HG02798 (cell line): Measurements from ENCODE around the gene GRIK4.
"Not testable (repeated sequence)": the region's sequence is repeated elsewhere in the genome, so short reads cannot be mapped to it uniquely, and the experiment has no call there.

Source experiments
- ATAC-seq: cut with Tn5 transposase; IDR thresholded peaks from one replicate; pipeline ENCODE4 v1.9.1; 2021; ENCODE audit warnings: mild to moderate bottlenecking; ENCODE audit not compliant: unreplicated experiment, poor library complexity

Gene GRIK4

GRCh38 chr11:120511116-120511819, at the start of gene GRIK4:
TSS of gene GRIK4 (plus strand) at chr11:120511748. CDS start at chr11:120660319, 148,571 bp downstream.
- ATAC-seq, result peak; percentile 87

- ATAC-seq, result no peak
Observed at GRCh38 chr11:120462825-120463224, 48.7 kb upstream of the GRIK4 start.

GRCh38 chr11:120465921-120466534, 45.5 kb upstream of the GRIK4 start:
- ATAC-seq, result no peak

- no peak for ATAC-seq
Observed at GRCh38 chr11:120467627-120468026, 43.9 kb upstream of the GRIK4 start.

- no peak for ATAC-seq
Observed at GRCh38 chr11:120471131-120471530, 40.4 kb upstream of the GRIK4 start.

- no peak for ATAC-seq
Observed at GRCh38 chr11:120471994-120472393, 39.6 kb upstream of the GRIK4 start.

- ATAC-seq, result no peak
Observed at GRCh38 chr11:120473503-120473902, 38.0 kb upstream of the GRIK4 start.

- no peak for ATAC-seq
Observed at GRCh38 chr11:120482149-120482548, 29.4 kb upstream of the GRIK4 start.

- no peak for ATAC-seq
Observed at GRCh38 chr11:120484722-120485121, 26.8 kb upstream of the GRIK4 start.

GRCh38 chr11:120486138-120486537, 25.4 kb upstream of the GRIK4 start:
- ATAC-seq, result no peak

GRCh38 chr11:120489799-120490198, 21.7 kb upstream of the GRIK4 start:
- no peak for ATAC-seq

GRCh38 chr11:120492486-120492885, 19.1 kb upstream of the GRIK4 start:
- ATAC-seq, result no peak

GRCh38 chr11:120494595-120494994, 17.0 kb upstream of the GRIK4 start:
- no peak for ATAC-seq

- ATAC-seq, result peak; percentile 47
Observed at GRCh38 chr11:120499088-120499487, 12.5 kb upstream of the GRIK4 start.

GRCh38 chr11:120499859-120500258, 11.7 kb upstream of the GRIK4 start:
- no peak for ATAC-seq

- ATAC-seq, result no peak
Observed at GRCh38 chr11:120500414-120501071, 11.0 kb upstream of the GRIK4 start.

- ATAC-seq, result no peak
Observed at GRCh38 chr11:120501440-120501839, 10.1 kb upstream of the GRIK4 start.

- ATAC-seq, result no peak
Observed at GRCh38 chr11:120501976-120502755, 9.4 kb upstream of the GRIK4 start.

- ATAC-seq, result not testable (repeated sequence)
Observed at GRCh38 chr11:120503529-120503928, 8.0 kb upstream of the GRIK4 start.

- no peak for ATAC-seq
Observed at GRCh38 chr11:120505801-120506425, 5.6 kb upstream of the GRIK4 start.
